ENCODE measurements around the gene RPAP2.

The RPAP2 gene

GRCh38 chr1:92333668-92334067 is 34.8 kb downstream of the RPAP2 start:
- no peak for TF ChIP-seq EP300 (IDR thresholded peaks at IDR 0.05; ENCODE audit: borderline replicate concordance)
- no peak for TF ChIP-seq TAF1 (IDR thresholded peaks at IDR 0.05; ENCODE audit: low read depth)
- TF ChIP-seq EGR1 (IDR thresholded peaks at IDR 0.05) = no peak
- TF ChIP-seq TCF12 (IDR thresholded peaks at IDR 0.05; ENCODE audit: low read depth) = no peak
- TF ChIP-seq CEBPB (IDR thresholded peaks at IDR 0.05) = no peak
- TF ChIP-seq YY1 (IDR thresholded peaks at IDR 0.05; ENCODE audit: low read depth) = no peak
- TF ChIP-seq USF1 (IDR thresholded peaks at IDR 0.05) = no peak
- no peak for TF ChIP-seq NFIC (IDR thresholded peaks at IDR 0.05)
- TF ChIP-seq, protein P1, sequence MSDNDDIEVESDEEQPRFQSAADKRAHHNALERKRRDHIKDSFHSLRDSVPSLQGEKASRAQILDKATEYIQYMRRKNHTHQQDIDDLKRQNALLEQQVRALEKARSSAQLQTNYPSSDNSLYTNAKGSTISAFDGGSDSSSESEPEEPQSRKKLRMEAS (IDR thresholded peaks at IDR 0.05) = no peak
- no peak for TF ChIP-seq RAD21 (IDR thresholded peaks at IDR 0.05; ENCODE audit: low read depth)
- no peak for TF ChIP-seq REST (IDR thresholded peaks at IDR 0.05; ENCODE audit: low read depth)
- no peak for TF ChIP-seq ZBTB7A (IDR thresholded peaks at IDR 0.05; ENCODE audit: low read depth)
- TF ChIP-seq CREB1 (IDR thresholded peaks at IDR 0.05; ENCODE audit: low read depth) = no peak
- TF ChIP-seq FOXM1 (IDR thresholded peaks at IDR 0.05; ENCODE audit: borderline replicate concordance, low read depth) = no peak
- no peak for TF ChIP-seq TEAD4 (IDR thresholded peaks at IDR 0.05)

GRCh38 chr1:92340154-92340553 is 41.3 kb downstream of the RPAP2 start:
- TF ChIP-seq RAD21 (IDR thresholded peaks at IDR 0.05; ENCODE audit: low read depth) (no peak), REST (IDR thresholded peaks at IDR 0.05; ENCODE audit: low read depth) (no peak), USF1 (IDR thresholded peaks at IDR 0.05) (no peak), CREB1 (IDR thresholded peaks at IDR 0.05; ENCODE audit: low read depth) (no peak), EP300 (IDR thresholded peaks at IDR 0.05; ENCODE audit: borderline replicate concordance) (no peak), TEAD4 (IDR thresholded peaks at IDR 0.05) (no peak)

- TF ChIP-seq YY1 (IDR thresholded peaks at IDR 0.05; ENCODE audit: low read depth) = no peak
- TF ChIP-seq TEAD4 (IDR thresholded peaks at IDR 0.05) = no peak
- TF ChIP-seq CEBPB (IDR thresholded peaks at IDR 0.05) = no peak
- no peak for TF ChIP-seq ZBTB7A (IDR thresholded peaks at IDR 0.05; ENCODE audit: low read depth)
- TF ChIP-seq EP300 (IDR thresholded peaks at IDR 0.05; ENCODE audit: borderline replicate concordance) = no peak
- no peak for TF ChIP-seq CREB1 (IDR thresholded peaks at IDR 0.05; ENCODE audit: low read depth)
- no peak for TF ChIP-seq TCF12 (IDR thresholded peaks at IDR 0.05; ENCODE audit: low read depth)
- TF ChIP-seq FOXM1 (IDR thresholded peaks at IDR 0.05; ENCODE audit: borderline replicate concordance, low read depth) = no peak
- TF ChIP-seq NFIC (IDR thresholded peaks at IDR 0.05) = no peak
- TF ChIP-seq USF1 (IDR thresholded peaks at IDR 0.05) = no peak
- no peak for TF ChIP-seq TAF1 (IDR thresholded peaks at IDR 0.05; ENCODE audit: low read depth)
- no peak for TF ChIP-seq RAD21 (IDR thresholded peaks at IDR 0.05; ENCODE audit: low read depth)
- no peak for TF ChIP-seq EGR1 (IDR thresholded peaks at IDR 0.05)
- TF ChIP-seq, protein P1 (IDR thresholded peaks at IDR 0.05) = no peak
- TF ChIP-seq REST (IDR thresholded peaks at IDR 0.05; ENCODE audit: low read depth) = no peak
These were observed 43.5 kb downstream of the RPAP2 start for GRCh38 chr1:92342401-92342800.

GRCh38 chr1:92343061-92343460 is 44.2 kb downstream of the RPAP2 start:
- no peak for TF ChIP-seq USF1 (IDR thresholded peaks at IDR 0.05)
- no peak for TF ChIP-seq TAF1 (IDR thresholded peaks at IDR 0.05; ENCODE audit: low read depth)
- 0 out of 2 replicates have a peak, but pooled peaks have one; percentile 45 for TF ChIP-seq CEBPB (IDR thresholded peaks at IDR 0.05)

Data from Ishikawa (cell line).